ENCODE data around the gene SDK1. TPM values are rescaled to one million over a fixed set of nuclear protein-coding genes. Genes with fewer than 3 reads are reported as not detected.

SDK1 gene
- total and polyA plus RNA-seq, 2 donors (not counting 3 experiments of a cell fraction or from before 2014, with no cell fraction given) = 1.6 to 3.9 TPM

GRCh38 chr7:4156190-4156589 is 855.1 kb downstream of the SDK1 start:
- POLR2A ChIA-PET = no interaction called here
- no peak for DNase-seq (ENCODE audit: low read depth, low spot score)
- Histone ChIP-seq H3K79me2 (ENCODE audit: control insufficient read depth, insufficient read depth, low read length) (no peaks in the 10 kb centered on the region), H2AFZ (ENCODE audit: low read depth, low read length) (no peak overlapping the region), H3K9me3 (replicated peaks; ENCODE audit: control insufficient read depth, insufficient read depth, low read length) (no peaks in the 10 kb centered on the region), H3K4me2 (ENCODE audit: insufficient read depth, low read length) (no peak overlapping the region), H3K4me3 (replicated peaks in 1 of 3; ENCODE audit: insufficient read depth in 1 of 3, low read depth in 1 of 3, low read length in 3 of 3) (no peak overlapping the region), H4K20me1 (replicated peaks; ENCODE audit: control insufficient read depth, extremely low read depth, insufficient read depth, low read length) (no peaks in the 10 kb centered on the region), H3K27ac (ENCODE audit: insufficient read depth, low read depth, low read length) (no peak overlapping the region), H3K36me3 (ENCODE audit: control insufficient read depth in 2 of 2, extremely low read depth in 1 of 2, insufficient read depth in 2 of 2, low read length in 2 of 2) (no peaks in the 10 kb centered on the region), H3K27me3 (ENCODE audit: control insufficient read depth in 2 of 2, insufficient read depth in 2 of 2, low read length in 2 of 2) (no peaks in the 10 kb centered on the region), H3K9ac (replicated peaks; ENCODE audit: extremely low read depth, insufficient read depth, low read length) (no peak overlapping the region), H3K9me1 (replicated peaks; ENCODE audit: control insufficient read depth, extremely low read depth, insufficient read depth, low read length) (no peaks in the 10 kb centered on the region), H3K4me1 (ENCODE audit: control insufficient read depth, extremely low read depth, insufficient read depth, low read length) (no peaks in the 10 kb centered on the region)
- no peak for TF ChIP-seq POLR2AphosphoS5 (IDR thresholded peaks at IDR 0.05; ENCODE audit: insufficient read depth, low read depth, low read length)
- TF ChIP-seq JUN (IDR thresholded peaks at IDR 0.05; ENCODE audit: borderline replicate concordance, insufficient read depth, insufficient read length, low read depth) = no peak
- TF ChIP-seq EZH2 (IDR thresholded peaks at IDR 0.05; ENCODE audit: borderline replicate concordance, low read depth, low read length, severe bottlenecking) = no peak
- TF ChIP-seq, protein P1, sequence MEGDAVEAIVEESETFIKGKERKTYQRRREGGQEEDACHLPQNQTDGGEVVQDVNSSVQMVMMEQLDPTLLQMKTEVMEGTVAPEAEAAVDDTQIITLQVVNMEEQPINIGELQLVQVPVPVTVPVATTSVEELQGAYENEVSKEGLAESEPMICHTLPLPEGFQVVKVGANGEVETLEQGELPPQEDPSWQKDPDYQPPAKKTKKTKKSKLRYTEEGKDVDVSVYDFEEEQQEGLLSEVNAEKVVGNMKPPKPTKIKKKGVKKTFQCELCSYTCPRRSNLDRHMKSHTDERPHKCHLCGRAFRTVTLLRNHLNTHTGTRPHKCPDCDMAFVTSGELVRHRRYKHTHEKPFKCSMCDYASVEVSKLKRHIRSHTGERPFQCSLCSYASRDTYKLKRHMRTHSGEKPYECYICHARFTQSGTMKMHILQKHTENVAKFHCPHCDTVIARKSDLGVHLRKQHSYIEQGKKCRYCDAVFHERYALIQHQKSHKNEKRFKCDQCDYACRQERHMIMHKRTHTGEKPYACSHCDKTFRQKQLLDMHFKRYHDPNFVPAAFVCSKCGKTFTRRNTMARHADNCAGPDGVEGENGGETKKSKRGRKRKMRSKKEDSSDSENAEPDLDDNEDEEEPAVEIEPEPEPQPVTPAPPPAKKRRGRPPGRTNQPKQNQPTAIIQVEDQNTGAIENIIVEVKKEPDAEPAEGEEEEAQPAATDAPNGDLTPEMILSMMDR (IDR thresholded peaks at IDR 0.05; ENCODE audit: extremely low read depth in 1 of 2, insufficient read depth in 1 of 2, low read depth in 1 of 2, low read length in 2 of 2) = no peak
- TF ChIP-seq GATA2 (IDR thresholded peaks at IDR 0.05; ENCODE audit: insufficient read depth, insufficient read length, low read depth, low read length) = no peak
- TF ChIP-seq MAX (IDR thresholded peaks at IDR 0.05; ENCODE audit: insufficient read depth, insufficient read length) = no peak
- TF ChIP-seq POLR2A (IDR thresholded peaks at IDR 0.05; ENCODE audit: low read depth, low read length) = no peak
- TF ChIP-seq FOS (IDR thresholded peaks at IDR 0.05; ENCODE audit: borderline replicate concordance, insufficient read depth, low read length) = no peak
- TF ChIP-seq MYC (IDR thresholded peaks at IDR 0.05; ENCODE audit: low read depth, low read length) = no peak
- intact Hi-C loops (cut with micrococcal nuclease) (no loop called here), dilution Hi-C loops (cut with MboI; ENCODE audit: extremely low pct_ligation_motif_present, low sequenced_read_pairs) (no loop called here)
- CTCF ChIA-PET = no interaction called here
- no TSS peak for BruUV-seq (replicated peaks)
- no peak for FAIRE-seq

Measured in endothelial cell of umbilical vein (primary cell).